GM19238 (cell line): ENCODE results near the gene PLEKHH1.
"Not testable (repeated sequence)": the region's sequence is repeated elsewhere in the genome, so short reads cannot be mapped to it uniquely, and the experiment has no call there.

Experiments used
- DNase-seq: peaks from one replicate; pipeline ENCODE4 v3.0.0; 2011; ENCODE audit warnings: low spot score; ENCODE audit not compliant: insufficient read length

The PLEKHH1 gene

GRCh38 chr14:67529947-67530935, 2.8 kb upstream of the PLEKHH1 start:
- DNase-seq = no peak

- no peak for DNase-seq
These were observed 488 bp upstream of the PLEKHH1 start for GRCh38 chr14:67532606-67532997.

GRCh38 chr14:67533754-67534085, 630 bp downstream of the PLEKHH1 start:
- DNase-seq = no peak

- DNase-seq = no peak
These were observed 3.0 kb downstream of the PLEKHH1 start for GRCh38 chr14:67536087-67536486.

- DNase-seq = no peak
These were observed 4.6 kb downstream of the PLEKHH1 start for GRCh38 chr14:67537736-67538135.

- no peak for DNase-seq
These were observed 5.4 kb downstream of the PLEKHH1 start for GRCh38 chr14:67538501-67538900.

- no peak for DNase-seq
These were observed 6.0 kb downstream of the PLEKHH1 start for GRCh38 chr14:67539116-67539515.

GRCh38 chr14:67541448-67542387, 8.6 kb downstream of the PLEKHH1 start:
- no peak for DNase-seq

- not testable (repeated sequence) for DNase-seq
These were observed 9.5 kb downstream of the PLEKHH1 start for GRCh38 chr14:67542620-67543019.

- no peak for DNase-seq
These were observed 11.5 kb downstream of the PLEKHH1 start for GRCh38 chr14:67544590-67544989.

- DNase-seq = no peak
These were observed 14.2 kb downstream of the PLEKHH1 start for GRCh38 chr14:67547224-67547780.

GRCh38 chr14:67549734-67550133, 16.6 kb downstream of the PLEKHH1 start:
- no peak for DNase-seq

GRCh38 chr14:67551123-67551522, 18.0 kb downstream of the PLEKHH1 start:
- DNase-seq = no peak

- DNase-seq = no peak
These were observed 18.9 kb downstream of the PLEKHH1 start for GRCh38 chr14:67551940-67552339.

- DNase-seq = no peak
These were observed 20.5 kb downstream of the PLEKHH1 start for GRCh38 chr14:67553547-67553946.

- no peak for DNase-seq
These were observed 21.3 kb downstream of the PLEKHH1 start for GRCh38 chr14:67554341-67554740.

GRCh38 chr14:67555518-67556090, 22.5 kb downstream of the PLEKHH1 start:
- DNase-seq = no peak

- DNase-seq = no peak
These were observed 23.6 kb downstream of the PLEKHH1 start for GRCh38 chr14:67556671-67557070.

- no peak for DNase-seq
These were observed 24.0 kb downstream of the PLEKHH1 start for GRCh38 chr14:67557118-67557517.

- no peak for DNase-seq
These were observed 24.6 kb downstream of the PLEKHH1 start for GRCh38 chr14:67557656-67558055.

- no peak for DNase-seq
These were observed 26.5 kb downstream of the PLEKHH1 start for GRCh38 chr14:67559639-67560038.
